ENCODE results near the gene CHD1L. TPM values are rescaled to one million over a fixed set of nuclear protein-coding genes. Genes with fewer than 3 reads are reported as not detected.

Gene CHD1L
- total and polyA plus RNA-seq, 2 of the 13 experiments (the other 11 are each of a cell fraction or from before 2014, with no cell fraction given), result 74.3 to 111 TPM

GRCh38 chr1:147225193-147225730, 17.2 kb upstream of the CHD1L start, which contains the start of gene FMO5:
FMO5 (minus strand) TSS chr1:147225339; CDS start chr1:147225029, 310 bp downstream.
- H2AFZ ChIP-seq (ENCODE audit: low read length), result no peak within 1 kb of the TSS
- intact Hi-C loops (cut with micrococcal nuclease; ENCODE audit: unreplicated experiment) (loop anchor here (2.0 kb wide), 1 partner anchor 14 kb away; no protein-coding TSS in a partner anchor), in situ Hi-C loops (cut with HindIII; ENCODE audit: extremely low pct_ligation_motif_present, low pct_unique_long_range_greater_than_20kb) (no loop called here)
- H3K9ac ChIP-seq (ENCODE audit: insufficient read depth, low read depth, low read length), result peak within 1 kb of the TSS; percentile 78
- peak; percentile 93 for ATAC-seq
- CTCF ChIA-PET (ENCODE audit: low intra/inter-chr PET ratio, low total read pairs), result interaction anchor here (0.6 to 2.0 kb wide), 3 partner anchors 13 to 19 kb away, joined by 3 to 16 read pairs (median 3); partner anchors contain the start of gene CHD1L
- peak within 1 kb of the TSS; percentile 74 for H3K27ac ChIP-seq (ENCODE audit: extremely low read length, insufficient read depth, low read length)
- POLR2A ChIA-PET, result interaction anchor here (0.5 to 7.1 kb wide), 10 partner anchors 9 to 53 kb away, joined by 3 to 100 read pairs (median 6); partner anchors contain the start of genes CHD1L and PRKAB2
- H3K27me3 ChIP-seq (ENCODE audit: control insufficient read depth in 1 of 2, insufficient read depth in 2 of 2, low read length in 2 of 2), result no peaks in the 10 kb centered on the region; a peak in 1 of 5 replicates
- DNase-seq (ENCODE audit: low spot score), result no peak
- H3K4me2 ChIP-seq (ENCODE audit: low read depth, low read length), result peak within 1 kb of the TSS; percentile 98
- 24% methylated on average over 14 of the region's 17 CpGs for whole genome bisulfite sequencing (ENCODE audit: low lambda C conversion rate)
- peaks cover 52% of the 10 kb centered on the region for H3K79me2 ChIP-seq (ENCODE audit: insufficient read depth, low read length)
- H3K9me3 ChIP-seq (ENCODE audit: low read length), result no peaks in the 10 kb centered on the region
- FAIRE-seq, result no peak
- H3K4me1 ChIP-seq (ENCODE audit: insufficient read depth, low read length), result peaks cover 59% of the 10 kb centered on the region
- no peaks in the 10 kb centered on the region for H4K20me1 ChIP-seq (ENCODE audit: insufficient read depth, low read length)
- peaks cover 0 to 2% of the 10 kb centered on the region in 2 experiments; a peak in 1 of 5 replicates for H3K36me3 ChIP-seq (replicated peaks in 1 of 2; ENCODE audit: control insufficient read depth in 1 of 2, insufficient read depth in 2 of 2, low read length in 2 of 2)
- H3K4me3 ChIP-seq (replicated peaks in 1 of 3; ENCODE audit: insufficient read depth in 1 of 3, low read depth in 2 of 3, low read length in 3 of 3), result peak within 1 kb of the TSS; percentile 62 to 80 (median 69)
- TSS peak; percentile 48 for BruUV-seq (replicated peaks)
- TF ChIP-seq HBP1 (CRISPR knock-in tag; IDR thresholded peaks at IDR 0.05; ENCODE audit: low read depth) (peak; percentile 37; the same call in 1 of the 2 replicates), PATZ1 (CRISPR knock-in tag; IDR thresholded peaks at IDR 0.05) (peak; percentile 77), FOXA3 (CRISPR knock-in tag; IDR thresholded peaks at IDR 0.05) (peak; percentile 33), ZNF235 (CRISPR knock-in tag; IDR thresholded peaks at IDR 0.05; ENCODE audit: borderline replicate concordance) (0 out of 2 replicates have a peak, but pooled peaks have one; percentile 23), ZBED4 (CRISPR knock-in tag; IDR thresholded peaks at IDR 0.05; ENCODE audit: borderline replicate concordance) (no peak), HOMEZ (CRISPR knock-in tag; IDR thresholded peaks at IDR 0.05; ENCODE audit: low read depth) (0 out of 2 replicates have a peak, but pooled peaks have one; percentile 20), SAP130 (CRISPR knock-in tag; IDR thresholded peaks at IDR 0.05; ENCODE audit: low read depth) (peak; percentile 52; the same call in 1 of the 2 replicates), KLF9 (CRISPR knock-in tag; IDR thresholded peaks at IDR 0.05; ENCODE audit: low read depth) (peak; percentile 53; the same call in 1 of the 2 replicates), ZNF205 (CRISPR knock-in tag; IDR thresholded peaks at IDR 0.05) (0 out of 2 replicates have a peak, but pooled peaks have one; percentile 26), HDAC1 (CRISPR knock-in tag; IDR thresholded peaks at IDR 0.05) (peak; percentile 45; the same call in 1 of the 2 replicates), KLF16 (CRISPR knock-in tag; IDR thresholded peaks at IDR 0.05) (peak in 1 of 2 experiments; percentile 36; a peak in 1 of 4 replicates), TFAP4 (IDR thresholded peaks at IDR 0.05; ENCODE audit: borderline replicate concordance, low read depth) (0 out of 2 replicates have a peak, but pooled peaks have one; percentile 29), RAD21 (CRISPR knock-in tag; IDR thresholded peaks at IDR 0.05) (no peak)
